Measurements from ENCODE around the gene DCDC1.

DCDC1 gene

GRCh38 chr11:30991376-30991775 lies 378.2 kb downstream of the DCDC1 start:
- TF ChIP-seq, protein P1, sequence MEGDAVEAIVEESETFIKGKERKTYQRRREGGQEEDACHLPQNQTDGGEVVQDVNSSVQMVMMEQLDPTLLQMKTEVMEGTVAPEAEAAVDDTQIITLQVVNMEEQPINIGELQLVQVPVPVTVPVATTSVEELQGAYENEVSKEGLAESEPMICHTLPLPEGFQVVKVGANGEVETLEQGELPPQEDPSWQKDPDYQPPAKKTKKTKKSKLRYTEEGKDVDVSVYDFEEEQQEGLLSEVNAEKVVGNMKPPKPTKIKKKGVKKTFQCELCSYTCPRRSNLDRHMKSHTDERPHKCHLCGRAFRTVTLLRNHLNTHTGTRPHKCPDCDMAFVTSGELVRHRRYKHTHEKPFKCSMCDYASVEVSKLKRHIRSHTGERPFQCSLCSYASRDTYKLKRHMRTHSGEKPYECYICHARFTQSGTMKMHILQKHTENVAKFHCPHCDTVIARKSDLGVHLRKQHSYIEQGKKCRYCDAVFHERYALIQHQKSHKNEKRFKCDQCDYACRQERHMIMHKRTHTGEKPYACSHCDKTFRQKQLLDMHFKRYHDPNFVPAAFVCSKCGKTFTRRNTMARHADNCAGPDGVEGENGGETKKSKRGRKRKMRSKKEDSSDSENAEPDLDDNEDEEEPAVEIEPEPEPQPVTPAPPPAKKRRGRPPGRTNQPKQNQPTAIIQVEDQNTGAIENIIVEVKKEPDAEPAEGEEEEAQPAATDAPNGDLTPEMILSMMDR (IDR thresholded peaks at IDR 0.05; ENCODE audit: low read depth, low read length, missing control alignments): no peak
- no peak overlapping the region for H3K4me3 ChIP-seq (replicated peaks; ENCODE audit: low read depth, low read length)
- DNase-seq (ENCODE audit: extremely low read depth, low read depth): no peak

DNA sequence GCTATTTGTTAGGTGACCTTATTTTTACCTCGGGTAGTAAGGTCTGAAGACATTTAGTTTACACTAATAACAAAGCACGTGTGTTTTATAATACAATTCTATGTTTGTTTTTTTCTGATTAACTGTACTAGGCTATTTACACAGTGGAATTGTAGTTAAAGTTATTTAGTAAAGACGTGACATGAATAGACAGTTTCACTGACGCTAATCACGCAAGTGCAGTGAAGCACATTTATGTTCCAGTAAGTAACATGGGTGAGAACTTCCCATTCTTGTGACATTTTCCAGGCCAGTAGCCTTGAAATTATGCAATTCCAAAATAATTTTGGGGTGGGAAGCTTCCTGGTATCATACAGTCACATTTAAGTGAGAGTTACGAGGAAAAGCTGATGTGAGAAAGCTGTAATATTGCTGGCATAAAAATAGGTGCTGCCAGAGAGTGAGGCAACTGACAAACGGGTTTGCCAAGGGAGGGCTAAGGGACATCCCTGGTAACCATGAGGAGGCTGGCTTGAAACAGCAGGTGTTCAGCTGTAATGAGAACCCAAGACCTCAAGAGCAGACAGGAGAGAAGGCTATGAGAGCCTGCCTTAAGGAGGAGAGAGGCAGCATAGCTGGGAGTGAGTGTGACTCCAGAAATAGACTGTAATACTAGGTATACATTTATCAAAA lies 378.8 kb downstream of the DCDC1 start:
- TF ChIP-seq, protein P1 (IDR thresholded peaks at IDR 0.05; ENCODE audit: low read depth, low read length, missing control alignments): no peak
- no peak for DNase-seq (ENCODE audit: extremely low read depth, low read depth)
- no peak overlapping the region for H3K4me3 ChIP-seq (replicated peaks; ENCODE audit: low read depth, low read length)

DNA sequence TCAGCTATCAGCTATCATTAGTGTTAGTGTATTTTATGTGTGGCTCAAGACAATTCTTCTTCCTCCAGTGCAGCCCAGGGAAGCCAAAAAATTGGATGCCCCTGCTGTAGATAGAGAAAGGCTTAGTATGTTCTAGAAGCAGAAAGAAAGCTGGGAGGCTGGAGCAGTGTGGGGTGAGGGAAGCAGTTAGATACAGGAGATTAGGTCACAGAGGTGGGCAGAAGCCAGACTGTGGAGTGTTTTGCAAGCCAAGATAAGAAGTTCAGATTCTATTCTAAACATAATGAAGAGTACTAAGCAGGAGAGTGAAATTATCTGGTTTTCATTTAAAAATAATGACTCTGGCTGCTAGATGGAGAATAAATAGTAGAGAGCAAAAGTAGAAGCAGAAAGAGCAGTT lies 381.7 kb downstream of the DCDC1 start:
- H3K4me3 ChIP-seq (replicated peaks; ENCODE audit: low read depth, low read length): no peak overlapping the region
- DNase-seq (ENCODE audit: extremely low read depth, low read depth): no peak
- TF ChIP-seq, protein P1 (IDR thresholded peaks at IDR 0.05; ENCODE audit: low read depth, low read length, missing control alignments): no peak

DNA sequence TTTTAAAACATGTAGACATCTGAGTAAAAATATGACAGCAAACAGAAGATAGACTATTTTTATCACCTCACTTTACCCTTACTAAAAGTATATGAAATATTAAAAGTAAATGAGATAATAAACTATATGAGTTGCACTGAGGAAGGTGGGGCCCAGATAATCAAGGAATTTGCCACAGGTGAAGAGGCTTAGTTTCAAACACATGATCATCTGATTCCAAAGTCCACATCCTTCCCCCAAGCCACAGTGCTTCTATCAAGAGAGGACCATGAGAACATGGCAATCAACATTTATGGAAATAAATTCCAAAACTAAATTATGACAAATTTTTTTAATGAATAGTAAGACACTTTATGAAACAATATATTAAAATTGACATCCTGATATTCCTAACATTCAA lies 384.0 kb downstream of the DCDC1 start:
- no peak for DNase-seq (ENCODE audit: extremely low read depth, low read depth)
- no peak overlapping the region for H3K4me3 ChIP-seq (replicated peaks; ENCODE audit: low read depth, low read length)
- TF ChIP-seq, protein P1 (IDR thresholded peaks at IDR 0.05; ENCODE audit: low read depth, low read length, missing control alignments): no peak

- H3K4me3 ChIP-seq (replicated peaks; ENCODE audit: low read depth, low read length): no peak overlapping the region
- TF ChIP-seq, protein P1 (IDR thresholded peaks at IDR 0.05; ENCODE audit: low read depth, low read length, missing control alignments): no peak
- DNase-seq (ENCODE audit: extremely low read depth, low read depth): no peak
Measured at GRCh38 chr11:30984827-30985226, 384.7 kb downstream of the DCDC1 start.

- no peak for DNase-seq (ENCODE audit: extremely low read depth, low read depth)
- TF ChIP-seq, protein P1 (IDR thresholded peaks at IDR 0.05; ENCODE audit: low read depth, low read length, missing control alignments): no peak
- H3K4me3 ChIP-seq (replicated peaks; ENCODE audit: low read depth, low read length): no peak overlapping the region
Measured at GRCh38 chr11:30984442-30984816, 385.1 kb downstream of the DCDC1 start.
